Measurements from ENCODE around the gene NFKB1. TPM values are rescaled to one million over a fixed set of nuclear protein-coding genes. Genes with fewer than 3 reads are reported as not detected.

The NFKB1 gene
- total RNA-seq, 1 donor from 2014 or later, result 7.0 TPM

- no peak for DNase-seq
These were observed 32.7 kb downstream of the NFKB1 start for GRCh38 chr4:102533904-102534303.

- DNase-seq, result no peak
These were observed 33.7 kb downstream of the NFKB1 start for GRCh38 chr4:102534845-102535244.

GRCh38 chr4:102535398-102536082 lies 34.4 kb downstream of the NFKB1 start:
- DNase-seq, result no peak

GRCh38 chr4:102536768-102537167 lies 35.6 kb downstream of the NFKB1 start:
- DNase-seq, result no peak

- DNase-seq, result no peak
These were observed 36.1 kb downstream of the NFKB1 start for GRCh38 chr4:102537269-102537668.

- DNase-seq, result no peak
These were observed 40.5 kb downstream of the NFKB1 start for GRCh38 chr4:102541697-102542096.

GRCh38 chr4:102543030-102543928 lies 42.1 kb downstream of the NFKB1 start:
- DNase-seq, result no peak

GRCh38 chr4:102546635-102547034 lies 45.5 kb downstream of the NFKB1 start:
- no peak for DNase-seq

- no peak for DNase-seq
These were observed 46.8 kb downstream of the NFKB1 start for GRCh38 chr4:102547973-102548372.

- no peak for DNase-seq
These were observed 50.9 kb downstream of the NFKB1 start for GRCh38 chr4:102551958-102552565.

GRCh38 chr4:102552781-102553180 lies 51.6 kb downstream of the NFKB1 start:
- DNase-seq, result no peak

GRCh38 chr4:102553982-102554381 lies 52.8 kb downstream of the NFKB1 start:
- DNase-seq, result no peak

GRCh38 chr4:102554482-102554881 lies 53.3 kb downstream of the NFKB1 start:
- peak; percentile 19 for DNase-seq

GRCh38 chr4:102554992-102555391 lies 53.8 kb downstream of the NFKB1 start:
- no peak for DNase-seq

GRCh38 chr4:102557636-102558035 lies 56.5 kb downstream of the NFKB1 start:
- DNase-seq, result no peak

- DNase-seq, result no peak
These were observed 59.0 kb downstream of the NFKB1 start for GRCh38 chr4:102560115-102560514.

- DNase-seq, result no peak
These were observed 59.6 kb downstream of the NFKB1 start for GRCh38 chr4:102560571-102561341.

GRCh38 chr4:102563000-102563399 lies 61.8 kb downstream of the NFKB1 start:
- no peak for DNase-seq

- no peak for DNase-seq
These were observed 63.4 kb downstream of the NFKB1 start for GRCh38 chr4:102564399-102565059.

- no peak for DNase-seq
These were observed 64.5 kb downstream of the NFKB1 start for GRCh38 chr4:102565696-102566095.

- DNase-seq, result no peak
These were observed 65.3 kb downstream of the NFKB1 start for GRCh38 chr4:102566426-102566825.

GRCh38 chr4:102567427-102567826 lies 66.3 kb downstream of the NFKB1 start:
- DNase-seq, result no peak
